Bronchial epithelial cell (primary cell): ENCODE results near the gene SRP14. TPM values are rescaled to one million over a fixed set of nuclear protein-coding genes. Genes with fewer than 3 reads are reported as not detected.

Experiments
- DNase-seq: peaks from one replicate; pipeline ENCODE4 v3.0.0-alpha.2; 2010; ENCODE audit warnings: low read depth
- FAIRE-seq: peaks from 2 replicates; lab custom pipeline; 2011; peaks lifted over from hg19 to GRCh38; lab: Jason Lieb, UNC
- H3K27me3 ChIP-seq: 2 replicates; pipeline ENCODE4 v1.5.1; 2011; ENCODE audit warnings: low read length; ENCODE audit not compliant: control insufficient read depth, insufficient read depth
- H3K36me3 ChIP-seq: 2 replicates; pipeline ENCODE4 v1.5.1; 2011; ENCODE audit warnings: low read length; ENCODE audit not compliant: control insufficient read depth, insufficient read depth
- H3K4me3 ChIP-seq: 2 replicates; pipeline ENCODE4 v1.5.1; 2011; ENCODE audit warnings: mild to moderate bottlenecking, low read depth, low read length, control low read depth
- total RNA-seq: library from RNA; depleted of rRNA; stranded (reverse); fragments of >200 nt; gene quantifications from 2 replicates; pipeline ENCODE4 v1.2.1, GENCODE V29; 2014
- TF ChIP-seq, protein P1 (sequence below): IDR thresholded peaks from 2 replicates; pipeline ENCODE4 v1.5.1; 2011; ENCODE audit warnings: mild to moderate bottlenecking, moderate library complexity, low read length, control low read depth, inconsistent platforms; ENCODE audit not compliant: insufficient read depth, severe bottlenecking

The SRP14 gene
- total RNA-seq, 1 donor from 2014 or later, result 95.8 TPM

DNA sequence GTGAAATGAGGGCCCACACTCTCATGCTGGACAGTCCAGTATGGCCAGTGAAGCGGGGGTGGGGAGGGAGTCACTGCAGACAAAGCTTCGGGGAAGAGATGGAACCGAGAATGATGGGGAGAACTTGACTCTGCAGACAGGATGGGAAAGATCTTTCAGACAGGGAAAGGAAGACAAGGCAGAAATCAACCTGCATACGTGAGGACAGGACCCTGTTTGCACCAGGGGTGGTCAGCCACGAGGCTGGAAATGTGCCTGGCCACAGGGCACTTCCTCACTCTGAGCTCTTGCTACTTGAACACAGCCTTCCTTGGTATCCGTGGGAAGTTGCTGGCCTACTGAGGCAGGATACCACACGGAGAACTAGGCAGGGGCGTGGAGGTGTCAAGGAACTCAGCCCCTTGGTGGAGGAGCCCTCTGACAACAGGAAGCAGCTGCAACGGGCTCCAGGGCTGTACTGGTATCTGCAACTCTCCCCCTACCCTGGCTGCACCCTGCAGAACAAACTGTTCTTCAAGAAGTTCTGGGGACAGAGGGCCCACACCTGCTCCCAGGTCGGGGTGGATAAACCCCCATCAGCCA lies 9.3 kb upstream of the SRP14 start:
- Histone ChIP-seq H3K4me3 (no peak overlapping the region), H3K36me3 (no peaks in the 10 kb centered on the region), H3K27me3 (no peaks in the 10 kb centered on the region)
- DNase-seq (no peak), FAIRE-seq (no peak)
- TF ChIP-seq, protein P1, sequence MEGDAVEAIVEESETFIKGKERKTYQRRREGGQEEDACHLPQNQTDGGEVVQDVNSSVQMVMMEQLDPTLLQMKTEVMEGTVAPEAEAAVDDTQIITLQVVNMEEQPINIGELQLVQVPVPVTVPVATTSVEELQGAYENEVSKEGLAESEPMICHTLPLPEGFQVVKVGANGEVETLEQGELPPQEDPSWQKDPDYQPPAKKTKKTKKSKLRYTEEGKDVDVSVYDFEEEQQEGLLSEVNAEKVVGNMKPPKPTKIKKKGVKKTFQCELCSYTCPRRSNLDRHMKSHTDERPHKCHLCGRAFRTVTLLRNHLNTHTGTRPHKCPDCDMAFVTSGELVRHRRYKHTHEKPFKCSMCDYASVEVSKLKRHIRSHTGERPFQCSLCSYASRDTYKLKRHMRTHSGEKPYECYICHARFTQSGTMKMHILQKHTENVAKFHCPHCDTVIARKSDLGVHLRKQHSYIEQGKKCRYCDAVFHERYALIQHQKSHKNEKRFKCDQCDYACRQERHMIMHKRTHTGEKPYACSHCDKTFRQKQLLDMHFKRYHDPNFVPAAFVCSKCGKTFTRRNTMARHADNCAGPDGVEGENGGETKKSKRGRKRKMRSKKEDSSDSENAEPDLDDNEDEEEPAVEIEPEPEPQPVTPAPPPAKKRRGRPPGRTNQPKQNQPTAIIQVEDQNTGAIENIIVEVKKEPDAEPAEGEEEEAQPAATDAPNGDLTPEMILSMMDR, result no peak

DNA sequence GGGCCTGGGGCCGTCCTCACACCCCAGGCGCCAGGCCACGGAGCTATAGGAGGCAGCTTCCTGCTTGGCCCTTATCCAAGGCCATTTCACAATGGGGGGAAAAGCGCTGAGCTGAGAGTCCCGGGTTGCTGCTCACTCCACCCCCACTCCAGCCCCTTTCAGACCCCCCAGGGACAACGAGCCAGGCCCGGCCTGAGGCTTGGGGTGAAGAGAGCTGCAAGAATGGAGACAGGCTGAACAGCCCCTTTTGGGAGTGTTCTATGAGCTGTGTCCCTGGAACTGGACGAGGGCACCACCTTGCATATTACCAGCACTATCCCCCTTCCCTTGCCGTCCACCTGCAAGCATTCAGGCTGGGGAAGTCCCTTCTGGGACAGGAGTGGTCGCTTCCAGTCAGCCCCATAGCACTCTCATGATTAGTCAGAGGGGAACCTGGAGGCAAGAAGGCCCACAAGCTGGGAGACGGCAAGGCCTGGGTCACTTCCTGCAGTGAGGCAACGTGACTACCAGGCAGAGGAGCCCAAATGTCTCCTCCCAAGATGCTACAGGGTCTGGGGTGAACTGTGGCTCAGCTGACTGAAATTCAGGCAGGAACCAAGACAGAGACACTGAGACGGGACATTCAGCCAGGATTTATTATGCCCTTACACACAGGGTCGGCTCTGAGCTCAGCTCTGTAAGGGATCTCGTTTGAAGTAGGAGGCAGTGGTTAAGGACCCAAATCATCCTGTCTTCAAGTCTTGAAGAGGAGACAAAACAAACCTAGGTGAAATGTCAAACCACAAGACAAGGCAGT lies 8.6 kb upstream of the SRP14 start:
- H3K4me3 ChIP-seq, result no peak overlapping the region

DNA sequence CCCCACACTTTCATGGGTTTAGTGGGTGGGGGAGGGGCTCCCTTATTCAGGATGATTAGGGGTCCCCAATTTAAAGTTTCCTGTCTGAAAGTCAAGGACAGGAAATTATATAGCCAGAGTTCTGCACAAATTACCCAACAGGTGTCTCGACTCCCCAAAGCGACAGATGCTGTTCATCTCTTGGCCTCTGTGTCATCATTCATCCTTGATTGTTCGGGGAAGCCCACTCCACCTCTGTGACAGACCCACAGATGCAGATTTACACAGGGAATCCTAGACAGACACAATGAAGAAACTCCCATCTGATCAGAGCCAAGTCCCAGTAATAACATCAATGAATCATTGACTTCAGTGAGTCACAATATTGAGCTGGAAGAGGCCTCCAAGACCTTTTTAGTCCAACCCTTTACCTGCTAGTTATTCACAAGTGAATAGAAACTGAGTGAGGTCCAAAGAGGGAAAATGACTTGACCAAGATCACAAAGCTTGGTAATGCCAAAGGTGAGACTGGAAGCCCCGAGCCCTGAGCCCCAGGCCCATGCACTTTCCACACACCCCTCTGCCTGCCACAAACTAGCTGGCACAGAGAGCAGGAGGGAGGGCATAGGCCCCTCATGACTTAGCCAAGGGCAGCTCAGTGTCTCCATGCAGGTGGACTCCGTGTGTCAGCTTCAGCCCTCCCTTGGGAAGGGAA lies 7.9 kb upstream of the SRP14 start:
- Histone ChIP-seq H3K36me3 (no peaks in the 10 kb centered on the region), H3K27me3 (no peaks in the 10 kb centered on the region), H3K4me3 (no peak overlapping the region)
- TF ChIP-seq, protein P1, result no peak
- DNase-seq, result peak; percentile 94
- FAIRE-seq, result no peak

More for the DNA sequence above, 8.6 kb upstream of the SRP14 start:
- DNase-seq, result peak; percentile 88
- Histone ChIP-seq H3K36me3 (no peaks in the 10 kb centered on the region), H3K27me3 (no peaks in the 10 kb centered on the region)
- FAIRE-seq, result no peak
- TF ChIP-seq, protein P1, result no peak

DNA sequence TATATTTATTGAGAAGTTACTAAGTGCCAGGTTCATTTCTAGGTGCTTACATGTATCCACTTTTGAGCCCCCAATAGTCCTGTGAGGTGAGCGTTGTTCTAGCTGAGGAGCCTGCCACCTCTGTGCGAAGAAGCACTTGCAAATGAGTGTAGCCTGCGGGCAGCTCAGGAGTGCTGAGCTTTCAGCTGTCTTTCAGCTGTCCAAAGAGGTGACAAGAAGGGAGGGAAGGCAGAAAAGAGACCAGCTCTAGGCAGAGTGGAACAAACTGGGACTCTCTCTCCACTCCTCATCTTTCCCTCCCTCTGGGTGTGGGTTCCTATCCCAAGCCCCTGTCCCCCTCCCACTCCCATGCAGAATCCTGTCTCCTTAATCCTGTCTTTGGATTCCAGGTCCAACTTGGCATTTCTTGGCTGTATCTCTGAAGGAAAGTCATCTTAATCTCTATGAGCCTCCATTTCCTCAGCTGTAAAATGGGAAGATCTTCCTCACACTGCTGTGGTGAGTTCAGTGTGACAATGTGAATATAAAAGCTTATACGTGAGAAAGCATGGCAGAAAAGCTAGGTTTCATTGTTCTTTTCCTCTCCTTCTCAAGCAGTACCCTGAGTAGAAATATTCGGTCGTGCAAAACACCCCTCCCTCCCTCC lies 6.7 kb upstream of the SRP14 start:
- Histone ChIP-seq H3K27me3 (no peaks in the 10 kb centered on the region), H3K4me3 (no peak overlapping the region), H3K36me3 (no peaks in the 10 kb centered on the region)
- FAIRE-seq, result no peak
- no peak for DNase-seq
- TF ChIP-seq, protein P1, result no peak

DNA sequence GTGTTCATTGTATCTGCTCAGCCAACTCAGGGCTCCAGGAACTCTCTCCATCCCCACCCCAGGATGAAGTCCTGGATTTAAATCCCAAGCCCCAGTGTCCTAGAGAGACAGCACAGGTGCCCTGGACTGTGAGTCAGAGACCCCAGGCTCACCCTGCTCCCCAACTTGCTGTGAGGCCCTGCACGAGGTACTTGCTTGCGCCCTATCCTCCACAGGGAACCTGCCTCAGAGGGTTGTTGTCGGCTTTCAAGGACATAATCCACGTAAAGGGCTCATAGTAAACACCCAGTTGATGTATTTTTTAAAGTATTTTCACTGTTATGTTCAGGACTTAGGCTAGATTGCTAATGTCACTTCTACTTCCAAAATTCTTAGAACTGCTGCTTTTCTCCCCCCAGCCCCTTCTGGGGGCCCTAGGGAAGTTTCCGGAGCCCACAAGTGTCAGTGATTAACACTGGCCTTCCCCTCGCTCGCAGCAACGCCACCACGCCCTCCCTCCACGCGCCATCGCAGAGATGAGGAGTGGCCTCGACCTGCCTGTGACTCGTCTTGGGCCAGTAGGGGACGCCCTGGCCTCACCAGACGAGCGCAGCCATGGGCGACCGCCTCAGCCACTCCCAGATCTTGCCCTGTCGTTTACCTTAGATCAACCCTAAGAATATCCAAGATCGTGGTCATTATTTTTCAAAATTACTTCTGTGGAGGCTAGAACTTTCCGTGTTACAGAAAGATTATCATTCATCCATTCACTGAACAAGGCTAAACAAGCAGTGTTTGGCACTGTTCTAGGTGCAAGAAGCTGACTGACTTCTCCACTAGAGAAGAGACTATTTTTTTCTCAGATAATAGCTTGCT lies 6.0 kb upstream of the SRP14 start:
- no peak overlapping the region for H3K4me3 ChIP-seq
- peak; percentile 65 for DNase-seq

More for the DNA sequence above, 6.0 kb upstream of the SRP14 start:
- no peaks in the 10 kb centered on the region for H3K27me3 ChIP-seq
- H3K36me3 ChIP-seq, result no peaks in the 10 kb centered on the region
- TF ChIP-seq, protein P1, result peak; percentile 94
- no peak for FAIRE-seq
